SK-N-SH treated with all-trans-retinoic acid at 6 μM for 48 hours (cell line): ENCODE results near the gene LYSMD2.

Experiments used
- BACH2 ChIP-seq: fragments of 250-450 bp; sonication (Bioruptor Pico); IDR thresholded peaks from 2 replicates; pipeline ENCODE4 v1.9.0; 2021; ENCODE audit warnings: mild to moderate bottlenecking, borderline replicate concordance
- CREB5 ChIP-seq: fragments of 250-450 bp; sonication (Bioruptor Pico); IDR thresholded peaks from 2 replicates; pipeline ENCODE4 v1.5.1; 2020; ENCODE audit warnings: low read depth, mild to moderate bottlenecking, moderate library complexity
- OSR1 ChIP-seq: fragments of 250-450 bp; sonication (Bioruptor Pico); IDR thresholded peaks from 2 replicates; pipeline ENCODE4 v1.8.0; 2022; ENCODE audit warnings: moderate library complexity, mild to moderate bottlenecking, inconsistent platforms
- PPARA ChIP-seq: fragments of 250-450 bp; sonication (Bioruptor Pico); IDR thresholded peaks from 2 replicates; pipeline ENCODE4 v1.5.0; 2020; ENCODE audit warnings: mild to moderate bottlenecking, borderline replicate concordance
- RARB ChIP-seq: fragments of 250-450 bp; sonication (Bioruptor Pico); IDR thresholded peaks from 2 replicates; pipeline ENCODE4 v1.8.0; 2021; ENCODE audit warnings: mild to moderate bottlenecking, moderate library complexity
- ZC3H10 ChIP-seq: fragments of 250-450 bp; sonication (Bioruptor Pico); IDR thresholded peaks from 2 replicates; pipeline ENCODE4 v1.5.1; 2021; ENCODE audit warnings: mild to moderate bottlenecking, moderate library complexity
- ZFP3 ChIP-seq: fragments of 250-450 bp; sonication (Bioruptor Pico); IDR thresholded peaks from 2 replicates; pipeline ENCODE4 v1.5.0; 2020; ENCODE audit warnings: mild to moderate bottlenecking, moderate library complexity
- ZFP30 ChIP-seq: fragments of 450-650 bp; formaldehyde crosslinking; IDR thresholded peaks from 2 replicates; pipeline ENCODE4 v1.5.0; 2022; ENCODE audit warnings: mild to moderate bottlenecking, moderate library complexity
- ZNF8 ChIP-seq: fragments of 450-650 bp; formaldehyde crosslinking; IDR thresholded peaks from 2 replicates; pipeline ENCODE4 v1.5.0; 2020; ENCODE audit warnings: mild to moderate bottlenecking, moderate library complexity

- TF ChIP-seq PPARA (CRISPR knock-in tag) = no peak
- TF ChIP-seq ZC3H10 (CRISPR knock-in tag) = no peak
- no peak for TF ChIP-seq RARB (CRISPR knock-in tag)
- TF ChIP-seq ZFP30 (CRISPR knock-in tag) = no peak
- no peak for TF ChIP-seq BACH2 (CRISPR knock-in tag)
- no peak for TF ChIP-seq ZFP3 (CRISPR knock-in tag)
- TF ChIP-seq CREB5 = no peak
- no peak for TF ChIP-seq OSR1 (CRISPR knock-in tag)
- no peak for TF ChIP-seq ZNF8 (CRISPR knock-in tag)
These were observed 15.4 kb upstream of the LYSMD2 start for GRCh38 chr15:51752888-51753287.
